Prostate gland (tissue), 2 donors: Measurements from ENCODE around the gene CA9. TPM values are rescaled to one million over a fixed set of nuclear protein-coding genes. Genes with fewer than 3 reads are reported as not detected.

Experiments used
- DNase-seq: peaks from one replicate; pipeline ENCODE4 v3.0.0-alpha.2; 2019; ENCODE audit warnings: low spot score
- H3K27ac ChIP-seq, 2 donors: fragments of 200-600 bp; sonication (generic); 2 replicates each; pipeline ENCODE4 v1.5.1; 2017 to 2019
- H3K27me3 ChIP-seq: fragments of 200-600 bp; sonication (generic); replicated peaks from 2 replicates; pipeline ENCODE4 v1.5.1; 2019; ENCODE audit not compliant: insufficient read depth
- H3K36me3 ChIP-seq, 2 donors: fragments of 200-600 bp; sonication (generic); 1 replicate in 1 of 2; 2 replicates in 1 of 2; pipeline versions ENCODE4 v1.5.1 to v1.8.1; 2017 to 2019
- H3K4me1 ChIP-seq: fragments of 200-600 bp; sonication (generic); replicated peaks from 2 replicates; pipeline ENCODE4 v1.5.1; 2019
- H3K4me3 ChIP-seq, 2 donors: fragments of 200-600 bp; sonication (generic); 2 replicates each; pipeline ENCODE4 v1.5.1; 2017 to 2019
- H3K9me3 ChIP-seq: fragments of 200-600 bp; sonication (generic); 2 replicates; pipeline ENCODE4 v1.5.1; 2017
- POLR2A ChIP-seq: fragments of 450-650 bp; IDR thresholded peaks from one replicate; pipeline ENCODE4 v1.6.1; 2016; ENCODE audit warnings: antibody characterized with exemption, mild to moderate bottlenecking
- POLR2AphosphoS5 ChIP-seq: sonication (generic); formaldehyde crosslinking; IDR thresholded peaks from one replicate; pipeline ENCODE4 v1.6.1; 2017; ENCODE audit warnings: antibody characterized with exemption
- WGBS: methylation state at CpG from one replicate; pipeline ENCODE4 v1.1.5; 2018; 5-methylcytosine and 5-hydroxymethylcytosine counted together
- intact Hi-C: fragments of 100-400 bp; cut with DNase I; formaldehyde crosslinking; loops from one replicate; pipeline ENCODE4 v1.14.2; 2022
- total RNA-seq, 2 donors: library from RNA; depleted of rRNA; stranded (reverse); fragments of >200 nt; gene quantifications; one replicate each; pipeline ENCODE4 v1.1.0, GENCODE V29; 2016
- TF ChIP-seq, protein P1 (sequence below), 4 experiments: fragments of 200-600 bp in 2 of 4; fragments of 450-650 bp in 2 of 4; sonication (generic) in 2 of 4; IDR thresholded peaks; 1 replicate in 3 of 4; 2 replicates in 1 of 4; pipeline ENCODE4 v1.5.1; 2016 to 2019; ENCODE audit warnings: antibody characterized with exemption in 4 of 4, mild to moderate bottlenecking in 2 of 4, moderate library complexity in 2 of 4

The CA9 gene
- total RNA-seq, 2 donors from 2014 or later, result not detected

GRCh38 chr9:35703906-35704672 lies 30.4 kb downstream of the CA9 start:
- no peak for DNase-seq
- intact Hi-C loops, result no loop called here
- Histone ChIP-seq H3K4me3 (no peak overlapping the region), H3K27me3 (no peaks in the 10 kb centered on the region), H3K36me3 (peaks cover 67 to 75% of the 10 kb centered on the region in 2 donors), H3K9me3 (no peaks in the 10 kb centered on the region), H3K4me1 (no peaks in the 10 kb centered on the region), H3K27ac (no peak overlapping the region)
- WGBS, result 93% methylated on average over 26 of the region's 26 CpGs
- no peak for TF ChIP-seq POLR2AphosphoS5
- TF ChIP-seq, protein P1, sequence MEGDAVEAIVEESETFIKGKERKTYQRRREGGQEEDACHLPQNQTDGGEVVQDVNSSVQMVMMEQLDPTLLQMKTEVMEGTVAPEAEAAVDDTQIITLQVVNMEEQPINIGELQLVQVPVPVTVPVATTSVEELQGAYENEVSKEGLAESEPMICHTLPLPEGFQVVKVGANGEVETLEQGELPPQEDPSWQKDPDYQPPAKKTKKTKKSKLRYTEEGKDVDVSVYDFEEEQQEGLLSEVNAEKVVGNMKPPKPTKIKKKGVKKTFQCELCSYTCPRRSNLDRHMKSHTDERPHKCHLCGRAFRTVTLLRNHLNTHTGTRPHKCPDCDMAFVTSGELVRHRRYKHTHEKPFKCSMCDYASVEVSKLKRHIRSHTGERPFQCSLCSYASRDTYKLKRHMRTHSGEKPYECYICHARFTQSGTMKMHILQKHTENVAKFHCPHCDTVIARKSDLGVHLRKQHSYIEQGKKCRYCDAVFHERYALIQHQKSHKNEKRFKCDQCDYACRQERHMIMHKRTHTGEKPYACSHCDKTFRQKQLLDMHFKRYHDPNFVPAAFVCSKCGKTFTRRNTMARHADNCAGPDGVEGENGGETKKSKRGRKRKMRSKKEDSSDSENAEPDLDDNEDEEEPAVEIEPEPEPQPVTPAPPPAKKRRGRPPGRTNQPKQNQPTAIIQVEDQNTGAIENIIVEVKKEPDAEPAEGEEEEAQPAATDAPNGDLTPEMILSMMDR (IDR thresholded peaks at IDR 0.05), result no peak

GRCh38 chr9:35705372-35705771 lies 31.6 kb downstream of the CA9 start:
- 80% methylated on average over 8 of the region's 8 CpGs for WGBS
- Histone ChIP-seq H3K27me3 (no peaks in the 10 kb centered on the region), H3K4me1 (no peaks in the 10 kb centered on the region), H3K36me3 (peaks cover 57 to 64% of the 10 kb centered on the region in 2 donors), H3K9me3 (no peaks in the 10 kb centered on the region), H3K4me3 (no peak overlapping the region), H3K27ac (no peak overlapping the region)
- TF ChIP-seq POLR2AphosphoS5, result no peak
- TF ChIP-seq, protein P1 (IDR thresholded peaks at IDR 0.05), result no peak
- no peak for TF ChIP-seq POLR2A
- DNase-seq, result no peak
- intact Hi-C loops, result no loop called here

DNA sequence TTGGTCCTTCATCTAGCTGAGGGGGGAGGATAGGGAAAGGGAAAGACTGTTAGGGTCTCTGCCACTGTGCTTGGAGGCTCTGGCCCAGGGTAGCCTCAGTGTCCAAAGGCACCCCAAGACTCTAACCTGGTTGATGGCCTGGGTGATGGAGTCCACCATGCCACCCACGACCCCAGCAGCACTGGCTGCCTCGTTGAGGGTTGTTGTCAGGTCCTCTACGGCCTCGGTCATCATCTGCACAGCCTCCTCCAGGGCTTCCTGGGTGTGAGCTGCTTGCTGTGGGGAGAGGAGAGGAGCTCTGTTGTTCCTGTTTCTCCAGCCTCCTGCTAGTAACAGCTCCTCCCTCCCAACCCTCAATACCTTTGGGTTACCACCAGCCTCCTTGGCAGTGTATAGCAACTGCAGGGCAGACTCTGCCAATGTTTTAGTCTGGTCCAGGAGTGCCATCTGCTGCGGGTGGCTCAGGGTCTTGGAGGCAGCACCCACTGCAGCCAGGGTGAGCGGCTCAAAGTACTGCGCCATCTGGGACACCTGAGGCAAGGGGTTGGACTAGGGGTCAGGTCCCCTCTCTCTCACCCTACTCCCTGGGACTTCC lies 32.2 kb downstream of the CA9 start:
- no peak for TF ChIP-seq POLR2A
- TF ChIP-seq, protein P1 (IDR thresholded peaks at IDR 0.05), result no peak
- TF ChIP-seq POLR2AphosphoS5, result no peak
- intact Hi-C loops, result no loop called here
- H3K4me3 ChIP-seq, result no peak overlapping the region
- no peaks in the 10 kb centered on the region for H3K9me3 ChIP-seq
- H3K27me3 ChIP-seq, result no peaks in the 10 kb centered on the region
- no peak for DNase-seq
- H3K4me1 ChIP-seq, result no peaks in the 10 kb centered on the region
- no peak overlapping the region for H3K27ac ChIP-seq
- 95% methylated on average over 7 of the region's 7 CpGs for WGBS
- H3K36me3 ChIP-seq, result peaks cover 61 to 64% of the 10 kb centered on the region in 2 donors

DNA sequence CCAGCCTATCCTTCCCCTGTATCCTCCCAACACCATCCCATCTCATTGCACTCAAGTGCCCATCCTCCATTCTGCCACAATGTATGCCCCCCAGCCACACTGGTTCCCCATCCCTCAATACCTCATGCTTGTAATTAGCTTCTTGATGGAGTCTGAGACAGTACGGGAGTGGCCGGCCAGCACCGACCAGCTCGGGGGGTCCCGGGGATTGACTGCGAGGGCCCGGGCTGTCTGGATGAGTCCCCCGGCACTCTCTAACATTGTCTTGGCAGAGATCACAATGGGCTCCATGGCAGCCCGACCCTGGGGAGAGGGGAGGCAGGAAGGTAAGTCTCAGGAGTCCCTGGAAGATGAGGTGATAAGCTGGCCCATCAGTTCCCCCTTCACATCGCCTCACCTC lies 33.2 kb downstream of the CA9 start:
- TF ChIP-seq POLR2AphosphoS5, result no peak
- TF ChIP-seq, protein P1 (IDR thresholded peaks at IDR 0.05), result no peak
- no peak for TF ChIP-seq POLR2A
- intact Hi-C loops, result no loop called here
- Histone ChIP-seq H3K9me3 (no peaks in the 10 kb centered on the region), H3K4me1 (no peaks in the 10 kb centered on the region), H3K27ac (no peak overlapping the region), H3K4me3 (no peak overlapping the region), H3K36me3 (peaks cover 64 to 67% of the 10 kb centered on the region in 2 donors), H3K27me3 (no peaks in the 10 kb centered on the region)
- 80% methylated on average over 10 of the region's 10 CpGs for WGBS
- no peak for DNase-seq

DNA sequence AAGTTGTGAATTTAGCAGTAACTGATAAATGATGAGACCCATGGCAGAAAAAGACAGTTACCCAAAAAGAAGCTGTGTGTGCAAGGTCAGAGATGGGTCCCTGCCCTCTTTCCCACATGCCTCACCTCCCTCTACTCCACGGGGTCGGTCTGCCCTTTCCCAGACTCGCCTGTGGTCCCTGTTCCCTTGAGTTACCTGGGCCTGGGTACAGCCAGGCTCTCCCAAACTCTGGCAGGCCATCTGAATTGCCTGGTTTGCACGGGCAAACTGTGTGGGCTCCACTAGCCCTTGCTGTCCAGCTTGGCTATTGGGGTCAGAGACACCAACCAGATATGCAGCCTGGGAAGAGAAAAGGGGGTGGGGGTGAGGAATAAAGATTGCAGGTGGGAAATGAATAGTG lies 34.4 kb downstream of the CA9 start:
- Histone ChIP-seq H3K4me1 (no peaks in the 10 kb centered on the region), H3K9me3 (no peaks in the 10 kb centered on the region), H3K27me3 (no peaks in the 10 kb centered on the region), H3K36me3 (peaks cover 69 to 72% of the 10 kb centered on the region in 2 donors), H3K27ac (no peak overlapping the region), H3K4me3 (no peak overlapping the region)
- DNase-seq, result no peak
- TF ChIP-seq POLR2A, result no peak
- TF ChIP-seq POLR2AphosphoS5, result no peak
- TF ChIP-seq, protein P1 (IDR thresholded peaks at IDR 0.05), result no peak
- WGBS, result 88% methylated on average over 4 of the region's 4 CpGs
- intact Hi-C loops, result no loop called here
